Uterus (tissue), 2 donors: ENCODE measurements around the gene PRRT1.

Experiments used
- CTCF ChIP-seq, 4 experiments: fragments of 200-600 bp in 2 of 4; fragments of 450-650 bp in 2 of 4; sonication (generic) in 2 of 4; IDR thresholded peaks; one replicate each; pipeline ENCODE4 v1.5.1; 2016 to 2019; ENCODE audit warnings: antibody characterized with exemption in 4 of 4, mild to moderate bottlenecking in 2 of 4, moderate library complexity in 1 of 4
- POLR2A ChIP-seq, 2 donors: fragments of 450-650 bp; IDR thresholded peaks; one replicate each; pipeline ENCODE4 v1.6.1; 2016; ENCODE audit warnings: antibody characterized with exemption in 2 of 2, mild to moderate bottlenecking in 1 of 2, moderate library complexity in 1 of 2

- no peak for TF ChIP-seq CTCF (IDR thresholded peaks at IDR 0.05)
- TF ChIP-seq POLR2A (IDR thresholded peaks at IDR 0.05) = no peak
Observed at GRCh38 chr6:32147401-32148132, 4.2 kb downstream of the PRRT1 start.
